ENCODE results near the gene NEK3.
A peak's percentile ranks its signal among the peaks of the same experiment; 100 is the strongest.
"Not testable (repeated sequence)": the region's sequence is repeated elsewhere in the genome, so short reads cannot be mapped to it uniquely, and the experiment has no call there.

NEK3 gene

DNA sequence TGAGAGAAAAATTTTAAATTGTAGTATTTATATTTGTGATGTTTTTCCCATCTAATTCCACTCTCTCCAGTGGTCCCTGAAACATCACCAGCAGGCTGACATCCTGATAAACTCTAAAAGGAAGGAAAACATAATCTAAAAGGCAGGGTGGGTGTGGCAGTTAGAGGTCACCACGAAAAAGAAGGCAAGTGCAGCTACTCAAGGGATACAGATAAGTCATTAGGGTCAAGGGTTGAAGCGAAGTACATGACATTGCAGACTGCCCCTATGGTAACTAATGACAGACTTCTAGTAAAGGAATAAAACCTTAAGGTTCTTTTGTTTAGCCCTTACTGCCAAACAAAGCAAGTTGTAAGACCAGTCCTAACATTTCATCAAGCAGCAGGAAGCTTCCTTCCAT, 6.0 kb upstream of the NEK3 start:
- no peak for DNase-seq

DNA sequence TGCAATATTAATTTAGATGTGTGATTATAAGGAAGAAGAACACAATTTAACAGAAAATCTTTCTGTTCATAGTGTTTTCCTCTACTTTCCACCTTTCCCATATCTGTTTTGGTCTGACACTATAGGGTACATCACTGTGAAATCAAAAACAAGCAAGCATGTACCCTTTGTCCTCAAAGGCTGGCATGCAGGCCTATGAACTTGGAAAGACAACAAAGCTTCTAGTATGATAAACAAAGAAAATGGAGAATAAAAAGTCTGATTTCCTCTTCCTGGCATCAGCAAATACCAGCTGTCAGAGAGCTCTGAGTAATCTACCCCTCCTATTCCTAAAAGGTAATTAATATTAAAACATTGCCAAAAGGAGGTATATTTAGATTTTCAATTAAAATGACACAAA, 5.6 kb upstream of the NEK3 start:
- DNase-seq, result no peak

DNA sequence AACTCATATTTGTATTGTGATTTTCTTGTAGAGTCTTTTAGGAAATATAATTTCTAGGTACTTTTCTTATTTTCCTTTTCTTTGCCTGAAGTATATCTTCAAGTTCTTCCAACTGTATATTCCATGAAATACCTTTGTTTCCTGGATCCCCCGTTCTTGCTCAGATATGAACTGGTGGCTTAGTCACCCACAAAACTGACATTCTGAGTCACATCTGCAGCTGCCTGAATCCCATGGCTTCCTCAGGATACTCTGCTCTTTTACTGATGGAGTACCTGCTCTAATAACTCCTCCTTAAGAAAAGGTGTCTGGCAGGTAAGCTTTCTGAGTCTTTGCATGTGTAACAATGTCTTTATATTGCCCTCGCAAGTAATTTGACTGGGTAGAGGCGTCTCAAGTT, 4.5 kb upstream of the NEK3 start:
- not testable (repeated sequence) for DNase-seq

DNA sequence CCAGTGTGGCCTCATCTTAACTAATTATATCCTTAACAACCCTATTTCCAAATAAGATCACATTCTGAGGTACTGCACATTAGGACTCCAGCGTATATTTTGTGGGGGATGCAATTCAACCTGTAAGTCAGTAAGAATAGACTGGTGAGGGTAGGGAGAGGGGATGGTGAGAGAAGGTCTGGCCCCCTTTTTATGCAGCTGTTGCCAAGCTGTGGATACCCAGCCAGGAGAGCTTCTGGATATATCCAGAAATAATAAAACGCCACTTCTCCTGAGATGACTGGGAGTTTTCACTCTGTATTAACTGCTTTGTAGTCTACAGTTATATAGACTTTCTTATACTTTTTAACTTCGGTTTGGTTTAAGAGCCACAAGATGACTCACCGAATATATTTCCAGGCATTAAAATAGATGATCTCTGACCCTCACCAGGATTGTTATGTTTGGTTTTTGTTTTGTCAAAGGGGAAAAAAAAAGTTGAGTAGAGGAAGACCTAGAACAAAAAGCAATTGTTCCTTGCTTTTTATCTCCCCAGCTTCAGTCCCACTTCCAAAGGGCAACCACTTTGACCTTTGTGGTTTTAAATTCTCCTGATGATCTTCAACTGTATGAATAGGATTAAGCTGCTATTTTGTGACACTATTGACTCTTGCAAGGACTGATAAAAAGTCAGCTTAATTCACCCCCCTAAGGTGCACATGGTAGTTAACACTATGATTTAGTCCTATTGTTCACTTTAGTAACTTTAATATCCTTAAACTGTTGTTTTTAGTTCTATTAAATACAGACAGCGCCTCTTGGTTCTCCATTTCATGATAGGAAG, 3.1 kb upstream of the NEK3 start:
- no peak for DNase-seq

DNA sequence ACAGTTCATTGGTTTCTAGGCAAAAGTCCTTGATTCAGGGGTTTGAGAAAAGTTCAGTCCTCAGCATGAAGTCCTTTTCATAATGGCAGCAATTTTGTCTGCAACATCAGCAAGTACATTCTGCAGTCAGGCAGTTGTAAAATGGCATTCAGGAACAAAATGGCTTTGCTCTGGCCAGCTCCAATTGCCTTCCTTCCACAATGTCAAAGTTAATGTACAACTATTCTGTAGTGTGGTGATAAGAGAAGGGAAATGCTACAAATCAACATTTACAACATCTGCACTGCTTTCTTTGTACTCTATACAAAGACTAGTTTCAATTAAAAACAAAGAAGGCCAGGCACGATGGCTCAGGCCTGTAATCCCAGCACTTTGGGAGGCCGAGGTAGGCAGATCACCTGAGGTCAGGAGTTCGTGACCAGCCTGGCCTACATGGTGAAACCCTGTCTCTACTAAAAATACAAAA, 1.8 kb upstream of the NEK3 start:
- no peak for DNase-seq

DNA sequence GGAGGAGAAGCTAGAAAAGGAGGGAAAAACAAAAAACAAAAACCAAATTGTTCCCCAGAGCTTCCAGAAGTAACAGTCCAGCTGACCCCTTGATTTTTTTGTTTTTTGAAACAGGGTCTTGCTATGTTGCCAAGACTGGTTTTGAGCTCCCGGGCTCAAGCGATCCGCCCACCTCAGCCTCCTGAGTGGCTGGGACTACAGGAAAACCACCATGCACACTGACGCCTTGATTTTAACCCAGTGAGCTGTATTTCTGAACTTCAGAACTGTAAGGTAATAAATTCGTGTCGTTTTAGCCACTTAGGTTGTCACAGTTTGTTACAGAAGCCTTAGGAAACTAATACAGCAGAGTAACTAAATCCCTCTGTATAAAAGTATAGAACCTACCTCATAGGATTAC, 1.1 kb upstream of the NEK3 start:
- DNase-seq, result no peak

DNA sequence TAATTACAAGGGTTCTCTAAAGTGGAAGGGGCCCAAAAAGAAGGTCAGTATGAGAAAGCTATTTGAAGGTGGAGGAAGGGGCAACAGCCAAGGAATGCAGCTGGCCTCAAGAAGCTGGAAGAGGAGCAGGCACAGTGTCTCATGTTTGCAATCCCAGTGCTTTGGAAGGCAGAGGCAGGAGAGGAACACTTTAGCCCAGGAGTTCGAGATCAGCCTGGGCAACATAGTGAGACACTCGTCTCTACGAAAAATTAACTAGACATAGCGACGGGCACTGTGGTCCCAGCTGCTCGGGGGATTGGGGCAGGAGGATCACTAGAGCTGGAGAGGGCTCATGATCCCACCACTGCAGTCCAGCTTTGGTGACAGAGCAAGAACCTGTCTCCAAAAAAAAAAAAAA, 656 bp upstream of the NEK3 start:
- no peak for DNase-seq

DNA sequence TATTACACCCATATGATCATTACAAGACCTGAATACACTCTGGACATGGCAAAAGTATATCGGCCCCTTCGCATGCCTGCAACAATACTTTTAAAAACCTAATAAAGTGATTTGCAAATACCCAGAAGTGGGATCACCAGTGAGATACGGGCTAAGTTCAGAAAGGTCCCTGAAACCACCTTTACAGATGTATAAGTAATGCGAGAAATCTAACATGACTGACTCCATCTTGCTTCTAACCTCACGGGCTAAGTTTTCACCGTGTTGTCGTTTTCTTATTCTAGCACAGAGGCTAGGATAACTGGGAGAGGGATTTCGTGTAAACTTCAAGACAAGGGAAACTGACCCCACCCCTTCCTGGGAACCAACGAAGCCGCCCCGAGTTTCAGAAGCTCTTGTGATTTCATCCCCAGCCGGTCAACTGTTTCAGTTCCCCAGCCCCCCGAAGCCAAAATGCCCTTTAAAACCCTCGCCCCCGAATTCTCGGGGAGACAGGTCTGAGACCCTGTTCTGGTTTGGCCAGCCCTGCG, 703 bp downstream of the NEK3 start:
- no peak for DNase-seq

DNA sequence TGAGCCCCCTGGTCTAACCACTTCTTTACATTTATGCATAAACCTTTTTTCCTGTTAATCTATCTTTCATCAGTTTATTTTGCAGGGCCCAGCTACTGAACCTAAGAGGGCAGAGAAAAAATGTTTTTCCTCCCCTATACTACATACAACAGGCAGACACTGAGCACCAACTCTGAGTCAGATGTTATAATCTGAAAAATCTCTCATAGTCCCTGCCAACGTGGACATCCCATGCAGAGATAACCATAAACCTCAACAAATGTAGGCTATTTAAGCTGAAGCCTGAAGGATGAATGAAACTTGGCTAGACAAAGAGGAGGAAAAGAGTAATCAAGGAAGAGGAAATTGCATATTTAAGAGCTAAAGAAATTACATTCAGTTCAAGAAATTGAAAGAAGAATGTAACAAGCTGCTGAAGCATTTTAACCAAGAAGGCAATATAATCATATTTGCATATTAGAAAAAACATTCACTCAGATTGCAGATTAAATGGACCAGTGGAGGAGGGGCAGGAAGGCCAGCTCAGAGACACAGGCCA, 2.6 kb downstream of the NEK3 start:
- DNase-seq, result no peak

DNA sequence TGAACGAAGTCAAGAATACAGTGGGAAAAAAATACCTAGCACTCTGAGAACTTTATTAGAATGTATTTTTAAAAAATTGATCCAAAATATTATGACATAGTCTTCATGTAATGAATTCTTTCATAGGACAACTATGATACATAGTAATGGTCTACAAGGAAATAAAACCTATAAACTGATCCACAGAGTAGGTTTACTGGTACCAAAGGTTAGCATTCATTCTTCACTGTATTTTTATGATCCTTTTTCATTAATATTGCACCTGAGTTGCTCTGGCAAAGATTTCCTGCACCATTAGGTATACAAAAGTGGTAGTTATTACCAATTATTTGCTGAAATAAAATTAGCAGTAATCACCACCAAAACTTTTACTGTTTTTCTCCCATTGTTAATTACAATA, 4.2 kb downstream of the NEK3 start:
- no peak for DNase-seq

DNA sequence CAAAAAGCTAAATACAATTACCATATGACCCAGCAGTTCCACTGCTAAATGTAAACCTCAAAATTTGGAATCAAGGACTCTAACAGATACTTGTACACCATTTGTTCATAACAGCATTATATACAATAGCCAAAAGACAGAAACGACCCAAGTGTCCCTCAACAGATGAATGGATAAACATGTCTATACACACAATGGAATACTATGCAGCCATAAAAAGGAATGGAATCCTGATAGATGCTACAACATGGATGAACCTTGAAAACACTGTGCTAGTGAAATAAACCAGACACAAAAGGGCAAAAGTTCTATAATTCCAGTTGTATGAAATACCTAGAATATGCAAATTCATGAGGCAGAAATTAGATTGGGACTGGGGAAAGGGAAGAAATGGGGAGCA, 12.2 kb downstream of the NEK3 start:
- no peak for DNase-seq

DNA sequence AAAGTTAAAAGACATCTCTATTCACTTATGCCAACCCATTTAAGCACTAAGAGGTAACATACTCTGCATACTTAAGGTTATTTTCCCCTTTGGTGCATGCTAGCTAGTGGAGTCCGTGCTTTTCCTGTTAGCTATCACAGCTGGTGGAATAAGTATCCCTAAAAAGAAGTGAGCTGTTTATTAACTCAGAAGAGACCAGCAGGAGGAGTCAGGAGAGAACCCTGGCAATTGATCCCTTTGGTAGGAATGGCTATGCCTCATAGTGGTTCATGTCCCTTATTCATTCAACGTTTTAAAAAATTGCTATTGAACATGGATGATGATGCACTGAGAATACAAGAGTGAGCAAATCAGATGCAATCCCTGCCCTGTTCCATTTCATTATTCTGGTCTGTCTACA, 18.1 kb downstream of the NEK3 start:
- DNase-seq, result no peak

DNA sequence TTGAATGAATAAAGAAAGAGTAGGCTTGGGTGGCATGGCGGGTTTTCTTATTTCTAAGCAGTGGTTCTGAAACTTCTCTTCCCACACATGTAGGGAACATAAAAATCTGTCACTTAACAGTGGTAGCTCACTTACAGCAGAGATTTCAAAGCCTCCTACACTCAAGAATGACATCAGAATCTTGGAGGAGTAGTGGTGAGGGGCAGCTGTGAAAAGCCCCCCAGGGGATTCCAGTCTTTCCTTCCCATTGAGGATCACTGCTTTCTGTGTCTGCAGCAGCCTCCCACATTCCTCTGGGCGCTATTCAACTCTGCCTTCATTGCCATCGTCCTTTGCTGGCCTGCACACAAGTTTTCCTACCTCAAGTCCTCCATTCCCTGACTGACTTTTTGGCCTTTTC, 21.9 kb downstream of the NEK3 start:
- no peak for DNase-seq

DNA sequence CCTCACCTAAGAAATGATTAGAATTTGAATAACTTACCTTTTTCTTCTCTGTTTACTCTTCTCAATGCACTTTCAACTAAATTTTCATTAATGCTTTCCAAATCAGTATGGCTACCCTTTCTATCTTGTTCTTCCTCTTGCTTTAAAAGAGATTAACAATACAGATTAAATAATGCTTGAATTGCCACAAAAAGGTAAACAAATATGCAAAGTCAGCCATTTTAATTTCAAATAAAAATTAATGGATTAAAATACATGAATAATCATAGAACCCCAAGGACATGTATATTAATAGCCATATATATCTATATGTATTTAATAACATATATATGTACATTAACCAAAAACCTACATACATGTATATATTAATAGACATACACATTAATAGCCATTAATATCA, 22.6 kb downstream of the NEK3 start:
- DNase-seq, result no peak

DNA sequence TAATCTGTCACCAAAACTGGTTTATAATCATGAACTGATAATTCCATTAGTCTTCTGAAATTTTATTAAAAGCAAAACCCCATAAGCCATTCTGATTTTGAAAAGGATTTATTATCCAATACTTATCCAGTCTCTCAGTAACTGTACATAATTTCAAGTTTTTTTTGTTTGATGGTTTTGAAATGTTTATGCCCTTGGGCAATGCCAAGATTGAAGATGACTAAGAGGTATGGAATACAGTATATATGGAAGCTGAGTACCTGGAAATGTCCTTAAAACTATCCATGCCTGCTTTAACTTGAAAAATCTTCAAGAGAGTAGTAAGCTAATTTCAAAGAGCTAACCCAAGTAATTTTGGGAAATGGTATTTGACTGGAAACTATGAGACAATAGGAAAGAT, 28.8 kb downstream of the NEK3 start:
- DNase-seq, result no peak

DNA sequence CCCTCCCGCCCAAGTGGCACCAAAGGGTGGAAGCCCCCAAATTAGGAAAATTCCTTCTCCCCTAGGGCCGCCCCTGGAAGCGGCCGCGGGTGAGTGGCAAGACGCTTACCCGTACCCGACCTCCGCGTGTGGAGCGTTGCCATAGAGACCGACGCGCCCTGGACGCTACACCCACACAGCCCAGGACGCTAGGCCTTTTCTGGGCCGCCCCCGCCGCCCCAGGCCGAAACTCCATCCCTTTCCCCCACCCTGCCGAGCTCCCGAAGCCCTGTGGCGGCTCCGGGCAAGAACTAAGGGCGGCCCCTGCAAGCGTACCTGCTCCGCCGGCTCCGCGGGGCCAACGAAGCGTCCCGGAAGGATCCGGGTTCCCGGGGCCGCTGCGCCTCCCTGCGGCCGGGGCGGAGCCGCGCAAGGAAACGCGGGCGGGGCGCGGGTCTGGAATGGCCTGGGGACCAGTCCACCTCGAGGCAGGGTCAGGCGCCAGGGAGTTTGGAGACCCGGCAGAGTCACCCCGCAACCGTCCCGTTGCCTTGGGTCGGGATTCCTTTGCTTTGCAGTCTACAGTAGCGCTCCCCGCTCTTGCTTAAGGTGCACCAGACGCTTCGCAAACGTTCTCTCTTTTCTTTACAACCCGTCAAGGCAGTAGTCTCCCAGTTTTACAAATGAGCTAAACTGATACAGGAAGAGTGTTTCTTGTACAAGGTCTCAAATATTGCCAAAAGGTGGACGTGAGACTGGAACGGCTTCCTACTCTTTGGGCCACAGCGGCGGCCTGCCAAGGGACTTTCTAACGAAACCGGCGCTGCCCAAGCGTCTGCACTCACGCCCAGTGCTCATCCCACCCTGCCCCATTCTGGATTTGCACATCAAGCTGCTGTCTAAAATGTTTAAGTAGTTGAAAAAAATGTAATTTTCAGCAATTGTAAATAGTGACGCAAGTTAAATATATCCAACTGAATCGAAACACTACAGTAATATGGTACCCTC, 30.4 kb downstream of the NEK3 start, which contains the start of gene NEK5:
TSS of gene NEK5 (minus strand) at position 360 of the 987 bp plus-strand sequence. CDS start 1,591 bp downstream, outside the sequence.
- DNase-seq, result peak; percentile 55

DNA sequence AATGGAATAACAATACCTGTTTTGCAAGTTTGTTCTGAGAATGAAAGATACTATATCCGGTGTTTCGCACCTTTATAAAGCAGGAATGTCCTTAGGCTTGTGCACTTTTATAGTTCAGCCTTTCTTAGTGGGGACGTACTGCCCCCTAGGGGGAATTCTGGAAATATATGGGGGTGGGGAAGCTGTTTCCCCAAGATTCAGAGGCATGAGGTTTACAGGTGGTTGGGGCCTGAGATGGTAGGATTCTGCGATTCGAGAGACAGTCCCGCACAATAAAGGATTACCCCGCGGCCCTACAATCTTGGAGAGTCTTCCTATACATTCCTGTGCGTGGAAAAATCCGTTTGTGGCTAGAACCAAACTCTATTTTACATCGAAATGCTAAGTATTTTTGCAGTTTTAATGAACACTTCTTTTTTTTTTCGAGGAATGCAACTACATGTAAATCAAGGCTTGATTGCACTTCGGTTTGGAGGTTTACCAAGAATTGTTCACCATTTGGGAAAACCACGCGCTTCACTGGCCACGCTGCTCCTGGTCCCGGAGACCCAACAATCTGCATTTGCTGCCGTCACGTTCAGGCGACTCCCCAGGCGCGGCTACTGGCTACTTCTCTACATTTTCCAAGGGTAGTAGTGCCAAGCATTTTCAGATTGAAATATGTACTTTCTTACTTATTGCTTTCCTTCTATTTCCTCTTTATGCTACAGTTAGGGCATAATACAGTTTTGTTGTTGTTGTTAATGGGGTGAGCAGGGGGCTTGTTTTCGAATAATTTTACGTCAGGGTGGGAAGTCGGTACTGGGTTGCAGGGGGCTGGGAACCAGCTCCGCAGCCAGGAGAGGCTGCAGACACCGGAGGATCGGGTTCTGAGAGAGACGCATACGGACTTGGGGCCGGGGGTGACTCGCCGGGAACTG, 31.4 kb downstream of the NEK3 start:
- peak; percentile 73 for DNase-seq

DNA sequence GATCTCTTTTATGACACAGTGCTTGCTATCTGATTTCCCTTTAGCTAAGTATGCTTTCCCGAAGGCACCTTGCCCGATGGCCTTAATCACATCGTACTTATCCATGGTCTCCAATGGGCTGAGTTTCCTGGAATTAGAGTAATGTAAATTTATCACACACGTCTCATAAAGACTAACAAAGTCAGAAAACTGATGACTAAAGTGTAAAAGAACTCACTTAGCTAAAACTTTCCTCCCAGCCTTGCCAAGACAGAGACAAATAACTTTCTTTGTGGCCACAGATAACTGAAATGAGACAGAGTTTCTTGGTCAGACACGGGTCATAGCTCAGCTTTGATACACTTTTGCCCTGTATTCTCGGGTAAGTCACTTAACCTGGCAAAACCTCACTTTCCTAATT, 32.0 kb downstream of the NEK3 start:
- DNase-seq, result no peak

DNA sequence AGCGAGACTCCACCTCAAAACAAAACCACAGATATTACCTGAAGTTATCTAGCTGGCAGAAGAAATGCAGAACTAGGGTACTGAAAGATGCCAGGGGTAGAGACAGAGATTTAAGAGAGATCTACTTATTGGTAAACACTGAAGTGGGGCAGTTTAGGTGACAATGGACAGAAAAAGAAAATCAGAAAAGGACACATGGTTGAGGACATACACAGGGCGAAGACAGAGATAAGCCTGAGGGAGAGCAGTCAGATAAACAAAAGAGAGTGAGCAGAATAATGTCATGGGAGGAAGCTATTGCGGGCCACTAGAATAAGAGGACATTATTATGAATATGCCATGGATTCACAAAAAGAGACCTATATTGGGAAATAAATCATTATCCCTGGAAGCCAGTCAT, 33.9 kb downstream of the NEK3 start:
- no peak for DNase-seq

DNA sequence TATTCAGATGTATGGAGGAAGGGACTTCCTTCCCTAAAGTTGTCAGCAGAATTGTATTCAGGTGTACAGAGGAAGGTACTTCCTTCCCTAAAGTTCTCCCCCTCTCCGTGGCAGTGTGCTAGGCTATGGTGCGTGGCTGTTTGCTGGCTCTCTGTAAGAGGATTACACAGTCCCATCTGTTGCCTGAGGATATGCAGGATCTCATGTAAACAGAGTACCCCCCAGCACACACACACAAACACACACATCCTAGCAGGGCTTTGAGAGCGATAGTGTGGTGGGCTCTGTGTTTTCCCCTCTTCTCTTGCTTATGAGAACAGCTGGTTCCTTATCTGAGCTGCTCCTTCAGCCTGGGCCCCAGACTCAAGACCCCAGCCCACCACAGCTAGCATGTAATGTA, 40.8 kb downstream of the NEK3 start:
- no peak for DNase-seq

DNA sequence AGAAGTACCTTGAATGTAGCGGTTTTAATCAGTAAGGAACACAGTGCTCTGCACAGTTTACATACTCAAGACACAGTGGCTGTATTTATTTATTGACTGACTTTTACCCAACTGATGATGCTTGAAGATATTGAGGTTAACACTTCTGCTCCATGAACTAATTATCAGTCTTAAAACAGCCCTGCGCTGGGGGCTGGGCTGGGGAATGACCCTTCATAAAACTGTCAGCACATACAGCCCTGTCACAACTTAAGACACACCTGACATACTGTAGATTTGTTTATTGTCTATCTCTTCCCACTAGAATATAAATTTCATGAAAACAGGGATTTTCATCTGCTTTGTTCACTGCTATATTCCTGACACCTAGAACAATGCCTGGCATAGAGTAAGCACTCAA, 41.3 kb downstream of the NEK3 start:
- DNase-seq, result no peak

DNA sequence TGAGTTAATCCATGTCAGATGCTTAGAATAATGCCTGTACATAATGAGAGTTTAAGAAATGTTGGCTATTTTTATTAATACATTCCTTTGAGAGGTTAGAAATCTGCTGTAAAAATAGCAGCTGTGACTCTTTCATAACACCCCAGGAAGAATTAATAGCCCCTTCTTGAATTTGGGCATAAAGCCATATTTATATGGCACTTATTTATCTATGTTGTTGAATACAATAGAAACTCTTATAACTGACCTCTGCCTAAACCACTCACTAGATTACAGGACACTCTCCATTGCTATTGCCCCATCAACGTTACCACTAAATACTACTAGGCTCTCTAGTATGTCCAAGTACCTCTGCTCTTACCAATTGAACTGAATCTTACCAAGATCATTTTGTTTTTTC, 46.8 kb downstream of the NEK3 start:
- no peak for DNase-seq

Data from NCI-H526 treated with DMSO at 0.1 percent for 48 hours (cell line).